ENCODE results near the gene PRDM2. TPM values are rescaled to one million over a fixed set of nuclear protein-coding genes. Genes with fewer than 3 reads are reported as not detected.

PRDM2 gene
- total and polyA plus RNA-seq, 2 of the 13 experiments (the other 11 are each of a cell fraction or from before 2014, with no cell fraction given): 4.0 to 6.5 TPM

- TF ChIP-seq ZNF589 (CRISPR knock-in tag; conservative IDR thresholded peaks at IDR 0.05) (no peak), KDM3A (CRISPR knock-in tag; IDR thresholded peaks at IDR 0.05; ENCODE audit: low read depth) (no peak), TARDBP (CRISPR knock-in tag; IDR thresholded peaks at IDR 0.05) (no peak), ATF2 (CRISPR knock-in tag; IDR thresholded peaks at IDR 0.05) (no peak), PRMT3 (CRISPR knock-in tag; IDR thresholded peaks at IDR 0.05; ENCODE audit: borderline replicate concordance, low read depth) (no peak), SOX5 (CRISPR knock-in tag; IDR thresholded peaks at IDR 0.05; ENCODE audit: borderline replicate concordance) (no peak), NFYC (CRISPR knock-in tag; IDR thresholded peaks at IDR 0.05) (no peak), ZNF737 (CRISPR knock-in tag; IDR thresholded peaks at IDR 0.05; ENCODE audit: borderline replicate concordance) (no peak), EP300 (IDR thresholded peaks at IDR 0.05; ENCODE audit: low read depth in 2 of 2, low read length in 2 of 2) (no peak), EP300 (CRISPR knock-in tag; IDR thresholded peaks at IDR 0.05; ENCODE audit: borderline replicate concordance) (no peak)
- TF ChIP-seq, protein P1, sequence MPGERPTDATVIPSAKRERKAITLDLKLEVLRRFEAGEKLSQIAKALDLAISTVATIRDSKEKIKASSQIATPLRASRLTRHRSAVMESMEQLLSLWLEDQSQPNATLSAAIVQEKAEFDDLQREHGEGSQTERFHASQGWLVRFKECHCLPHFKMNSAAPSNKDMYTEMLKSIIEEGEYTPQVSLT (CRISPR knock-in tag; IDR thresholded peaks at IDR 0.05; ENCODE audit: borderline replicate concordance, low read depth): no peak
Observed at GRCh38 chr1:13855554-13855953, 155.6 kb downstream of the PRDM2 start (continued).

- POLR2A ChIA-PET: no interaction called here
- FAIRE-seq (no peak), DNase-seq (ENCODE audit: low spot score) (no peak), ATAC-seq (no peak)
- Histone ChIP-seq H3K27me3 (ENCODE audit: control insufficient read depth in 1 of 2, insufficient read depth in 2 of 2, low read length in 2 of 2) (no peaks in the 10 kb centered on the region), H4K20me1 (ENCODE audit: insufficient read depth, low read length) (no peaks in the 10 kb centered on the region), H3K4me3 (replicated peaks in 1 of 3; ENCODE audit: insufficient read depth in 1 of 3, low read depth in 2 of 3, low read length in 3 of 3) (no peak overlapping the region), H3K4me1 (ENCODE audit: insufficient read depth, low read length) (no peaks in the 10 kb centered on the region), H3K79me2 (ENCODE audit: insufficient read depth, low read length) (no peaks in the 10 kb centered on the region), H3K36me3 (replicated peaks in 1 of 2; ENCODE audit: control insufficient read depth in 1 of 2, insufficient read depth in 2 of 2, low read length in 2 of 2) (no peaks in the 10 kb centered on the region), H2AFZ (ENCODE audit: low read length) (no peak overlapping the region), H3K9ac (ENCODE audit: insufficient read depth, low read depth, low read length) (no peak overlapping the region), H3K27ac (ENCODE audit: extremely low read length, insufficient read depth, low read length) (no peak overlapping the region), H3K9me3 (ENCODE audit: low read length) (peaks cover 11% of the 10 kb centered on the region; the same call in 1 of the 2 replicates), H3K4me2 (ENCODE audit: low read depth, low read length) (no peak overlapping the region)
- intact Hi-C loops (cut with micrococcal nuclease; ENCODE audit: unreplicated experiment): no loop called here
- no TSS peak for BruUV-seq (replicated peaks)
- CTCF ChIA-PET (ENCODE audit: low intra/inter-chr PET ratio, low total read pairs): no interaction called here
- in situ Hi-C loops (cut with HindIII; ENCODE audit: extremely low pct_ligation_motif_present, low pct_unique_long_range_greater_than_20kb): no loop called here
- TF ChIP-seq SETDB1 (CRISPR knock-in tag; IDR thresholded peaks at IDR 0.05; ENCODE audit: borderline replicate concordance): no peak
- TF ChIP-seq ZNF282 (IDR thresholded peaks at IDR 0.05; ENCODE audit: partially characterized antibody): no peak
- TF ChIP-seq ZBED4 (CRISPR knock-in tag; IDR thresholded peaks at IDR 0.05; ENCODE audit: borderline replicate concordance): no peak
- TF ChIP-seq ESRRA (CRISPR knock-in tag; IDR thresholded peaks at IDR 0.05; ENCODE audit: low read depth): no peak
- no peak for TF ChIP-seq CAMTA2 (CRISPR knock-in tag; IDR thresholded peaks at IDR 0.05; ENCODE audit: borderline replicate concordance)
- 9% methylated on average over 2 of the region's 2 CpGs for WGBS (ENCODE audit: low lambda C conversion rate)
Observed at GRCh38 chr1:13860031-13860430, 160.0 kb downstream of the PRDM2 start.

Measured in HepG2 (cell line).